Prostate gland (tissue), 2 donors: ENCODE results near the gene HSFX2.

Source experiments
- CTCF ChIP-seq, 4 experiments: fragments of 200-600 bp in 2 of 4; fragments of 450-650 bp in 2 of 4; sonication (generic) in 2 of 4; IDR thresholded peaks; 1 replicate in 3 of 4; 2 replicates in 1 of 4; pipeline ENCODE4 v1.5.1; 2016 to 2019; ENCODE audit warnings: antibody characterized with exemption in 4 of 4, mild to moderate bottlenecking in 2 of 4, moderate library complexity in 2 of 4
- POLR2A ChIP-seq: fragments of 450-650 bp; IDR thresholded peaks from one replicate; pipeline ENCODE4 v1.6.1; 2016; ENCODE audit warnings: antibody characterized with exemption, mild to moderate bottlenecking
- POLR2AphosphoS5 ChIP-seq: sonication (generic); formaldehyde crosslinking; IDR thresholded peaks from one replicate; pipeline ENCODE4 v1.6.1; 2017; ENCODE audit warnings: antibody characterized with exemption

- no peak for TF ChIP-seq CTCF (IDR thresholded peaks at IDR 0.05)
- no peak for TF ChIP-seq POLR2AphosphoS5
- TF ChIP-seq POLR2A = no peak
These were observed 24.4 kb downstream of the HSFX2 start for GRCh38 chrX:149570668-149571067.
